GM12872 (cell line): ENCODE results near the gene UPK1A.

Experiments used
- TF ChIP-seq, protein P1 (sequence below): IDR thresholded peaks from 3 replicates; pipeline ENCODE4 v1.5.1; 2011; ENCODE audit warnings: low read depth, mild to moderate bottlenecking, low read length, moderate library complexity; ENCODE audit not compliant: insufficient read depth

UPK1A gene

DNA sequence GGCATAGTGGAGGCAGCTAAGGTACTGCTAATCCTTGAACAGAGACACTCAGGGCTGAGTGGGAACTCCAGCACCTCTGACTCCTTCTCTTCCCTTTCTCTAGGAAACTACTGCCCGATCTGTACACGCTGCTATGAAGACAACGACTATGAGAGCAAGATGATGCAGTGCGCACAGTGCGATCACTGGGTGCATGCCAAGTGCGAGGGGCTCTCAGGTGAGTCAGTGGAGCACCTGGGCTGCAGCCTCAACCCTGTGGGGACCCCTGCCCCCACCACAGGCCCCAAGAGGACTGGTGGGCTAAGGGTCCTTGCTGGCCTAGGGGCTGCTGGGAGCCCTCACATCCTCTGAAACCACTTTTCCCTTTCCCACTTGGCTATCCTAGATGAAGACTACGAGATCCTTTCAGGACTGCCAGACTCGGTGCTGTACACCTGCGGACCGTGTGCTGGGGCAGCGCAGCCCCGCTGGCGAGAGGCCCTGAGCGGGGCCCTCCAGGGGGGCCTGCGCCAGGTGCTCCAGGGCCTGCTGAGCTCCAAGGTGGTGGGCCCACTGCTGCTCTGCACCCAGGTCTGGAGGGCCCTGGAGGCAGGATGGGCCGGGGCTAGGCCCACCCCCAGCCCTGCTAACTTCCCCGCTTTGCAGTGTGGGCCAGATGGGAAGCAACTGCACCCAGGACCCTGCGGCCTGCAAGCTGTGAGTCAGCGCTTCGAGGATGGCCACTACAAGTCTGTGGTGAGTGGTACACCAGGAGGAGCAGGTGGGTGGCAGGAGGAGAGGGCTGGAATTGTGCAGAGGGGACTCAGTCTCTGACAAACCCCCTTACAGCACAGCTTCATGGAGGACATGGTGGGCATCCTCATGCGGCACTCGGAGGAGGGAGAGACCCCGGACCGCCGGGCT lies 61.0 kb downstream of the UPK1A start:
- TF ChIP-seq, protein P1, sequence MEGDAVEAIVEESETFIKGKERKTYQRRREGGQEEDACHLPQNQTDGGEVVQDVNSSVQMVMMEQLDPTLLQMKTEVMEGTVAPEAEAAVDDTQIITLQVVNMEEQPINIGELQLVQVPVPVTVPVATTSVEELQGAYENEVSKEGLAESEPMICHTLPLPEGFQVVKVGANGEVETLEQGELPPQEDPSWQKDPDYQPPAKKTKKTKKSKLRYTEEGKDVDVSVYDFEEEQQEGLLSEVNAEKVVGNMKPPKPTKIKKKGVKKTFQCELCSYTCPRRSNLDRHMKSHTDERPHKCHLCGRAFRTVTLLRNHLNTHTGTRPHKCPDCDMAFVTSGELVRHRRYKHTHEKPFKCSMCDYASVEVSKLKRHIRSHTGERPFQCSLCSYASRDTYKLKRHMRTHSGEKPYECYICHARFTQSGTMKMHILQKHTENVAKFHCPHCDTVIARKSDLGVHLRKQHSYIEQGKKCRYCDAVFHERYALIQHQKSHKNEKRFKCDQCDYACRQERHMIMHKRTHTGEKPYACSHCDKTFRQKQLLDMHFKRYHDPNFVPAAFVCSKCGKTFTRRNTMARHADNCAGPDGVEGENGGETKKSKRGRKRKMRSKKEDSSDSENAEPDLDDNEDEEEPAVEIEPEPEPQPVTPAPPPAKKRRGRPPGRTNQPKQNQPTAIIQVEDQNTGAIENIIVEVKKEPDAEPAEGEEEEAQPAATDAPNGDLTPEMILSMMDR: no peak
